Frontal cortex (tissue), 4 donors: ENCODE results near the gene SLC6A14. TPM values are rescaled to one million over a fixed set of nuclear protein-coding genes. Genes with fewer than 3 reads are reported as not detected.

Source experiments
- DNase-seq, 2 donors: peaks; one replicate each; pipeline ENCODE4 v3.0.0; 2012; ENCODE audit warnings: low spot score in 2 of 2
- FAIRE-seq: peaks from 2 replicates; lab custom pipeline; 2012; peaks lifted over from hg19 to GRCh38; lab: Jason Lieb, UNC
- small RNA-seq: library from RNA; depleted of rRNA; stranded (forward); fragments of <200 nt; gene quantifications from one replicate; pipeline ENCODE3, GENCODE V24; 2014
- total RNA-seq: library from RNA; depleted of rRNA; stranded (reverse); fragments of >200 nt; gene quantifications from one replicate; pipeline ENCODE4 v1.2.3, GENCODE V29; 2014
- donor health status: control.
- donor health status: control.
- donor health status: control.

The SLC6A14 gene, protein sequence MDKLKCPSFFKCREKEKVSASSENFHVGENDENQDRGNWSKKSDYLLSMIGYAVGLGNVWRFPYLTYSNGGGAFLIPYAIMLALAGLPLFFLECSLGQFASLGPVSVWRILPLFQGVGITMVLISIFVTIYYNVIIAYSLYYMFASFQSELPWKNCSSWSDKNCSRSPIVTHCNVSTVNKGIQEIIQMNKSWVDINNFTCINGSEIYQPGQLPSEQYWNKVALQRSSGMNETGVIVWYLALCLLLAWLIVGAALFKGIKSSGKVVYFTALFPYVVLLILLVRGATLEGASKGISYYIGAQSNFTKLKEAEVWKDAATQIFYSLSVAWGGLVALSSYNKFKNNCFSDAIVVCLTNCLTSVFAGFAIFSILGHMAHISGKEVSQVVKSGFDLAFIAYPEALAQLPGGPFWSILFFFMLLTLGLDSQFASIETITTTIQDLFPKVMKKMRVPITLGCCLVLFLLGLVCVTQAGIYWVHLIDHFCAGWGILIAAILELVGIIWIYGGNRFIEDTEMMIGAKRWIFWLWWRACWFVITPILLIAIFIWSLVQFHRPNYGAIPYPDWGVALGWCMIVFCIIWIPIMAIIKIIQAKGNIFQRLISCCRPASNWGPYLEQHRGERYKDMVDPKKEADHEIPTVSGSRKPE
- total RNA-seq = not detected

DNA sequence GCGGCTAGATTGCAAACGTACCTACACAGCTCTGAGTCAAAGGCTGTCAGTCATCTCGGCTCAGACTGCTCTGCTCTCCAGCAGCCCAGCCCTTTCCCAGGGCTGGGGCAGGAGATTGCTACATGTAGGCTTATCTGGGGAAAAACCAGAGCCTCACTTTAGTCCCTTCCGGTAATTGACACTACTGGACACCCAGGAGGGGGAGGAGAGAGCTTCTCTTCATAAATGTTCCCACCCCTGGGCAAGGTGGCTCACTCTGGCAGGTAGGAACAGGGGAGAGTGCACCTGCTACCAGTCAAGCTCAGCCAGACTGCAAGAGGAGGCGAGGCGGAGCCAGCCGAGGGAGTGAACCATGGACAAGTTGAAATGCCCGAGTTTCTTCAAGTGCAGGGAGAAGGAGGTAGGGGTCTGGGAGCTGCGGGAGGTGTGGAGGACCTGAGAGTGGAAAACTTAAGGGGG lies at the start of gene SLC6A14:
Gene SLC6A14, plus strand, starts transcription at position 249 of the 459 bp plus-strand sequence. Its CDS starts 104 bp downstream, at position 353.
- no peak for FAIRE-seq
- no peak for DNase-seq

DNA sequence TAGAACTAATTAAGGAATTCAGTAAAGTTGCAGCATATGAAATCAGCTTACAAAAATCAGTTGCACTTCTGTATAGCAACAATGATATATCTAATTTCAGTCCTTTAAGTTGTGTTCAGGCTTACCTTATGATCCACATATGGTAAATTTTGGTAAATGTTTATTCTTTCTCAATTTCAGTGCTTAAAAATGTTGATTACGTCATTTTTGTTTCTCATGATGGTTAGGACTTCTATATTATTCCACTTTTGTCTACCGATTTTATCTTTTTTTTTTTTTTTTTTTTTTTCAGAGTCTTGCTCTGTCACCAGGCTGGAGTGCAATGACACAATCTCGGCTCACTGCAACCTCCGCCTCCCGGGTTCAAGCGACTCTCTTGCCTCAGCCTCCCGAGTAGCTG lies 40.7 kb upstream of the SLC6A14 start:
- no peak for FAIRE-seq
- DNase-seq = no peak

DNA sequence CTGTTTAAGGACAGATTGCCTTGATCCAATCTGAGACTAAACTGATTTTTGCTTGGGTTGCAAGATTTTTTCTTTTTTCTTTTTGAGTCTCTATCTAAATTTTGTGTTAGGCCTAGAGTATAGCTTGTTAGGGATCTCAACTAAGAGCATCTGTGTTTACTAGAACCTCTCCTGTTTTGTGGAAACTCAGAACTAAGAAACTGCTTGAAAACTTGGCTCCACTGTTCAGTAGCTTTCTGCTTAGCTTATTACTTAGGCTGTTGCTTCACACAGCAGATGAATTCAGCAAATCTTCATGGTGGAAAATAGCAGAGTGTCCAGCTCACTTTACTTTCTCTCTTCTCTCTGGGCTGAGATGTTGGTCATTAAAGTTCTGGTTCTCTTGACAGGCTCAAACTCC lies 36.7 kb upstream of the SLC6A14 start:
- DNase-seq = no peak
- FAIRE-seq = no peak

DNA sequence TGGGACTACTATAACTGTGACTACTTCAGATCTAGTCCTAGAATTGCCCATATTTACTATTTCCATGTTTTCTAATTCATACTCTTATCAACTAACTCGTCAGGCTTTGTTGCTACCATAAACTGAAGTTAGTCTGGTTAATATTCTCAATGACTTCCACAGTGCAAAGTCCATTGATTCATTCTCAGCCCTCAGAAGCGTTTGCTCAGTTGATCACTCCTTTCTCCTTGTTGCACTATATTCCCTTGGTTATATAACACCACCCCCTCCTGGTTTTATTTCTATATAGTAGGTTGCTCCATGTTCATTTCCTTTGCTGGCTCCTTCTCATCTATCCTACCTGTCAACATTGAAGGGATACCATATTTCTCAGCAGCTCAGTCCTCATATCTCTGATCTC lies 27.2 kb upstream of the SLC6A14 start:
- FAIRE-seq (no peak), DNase-seq (no peak)

DNA sequence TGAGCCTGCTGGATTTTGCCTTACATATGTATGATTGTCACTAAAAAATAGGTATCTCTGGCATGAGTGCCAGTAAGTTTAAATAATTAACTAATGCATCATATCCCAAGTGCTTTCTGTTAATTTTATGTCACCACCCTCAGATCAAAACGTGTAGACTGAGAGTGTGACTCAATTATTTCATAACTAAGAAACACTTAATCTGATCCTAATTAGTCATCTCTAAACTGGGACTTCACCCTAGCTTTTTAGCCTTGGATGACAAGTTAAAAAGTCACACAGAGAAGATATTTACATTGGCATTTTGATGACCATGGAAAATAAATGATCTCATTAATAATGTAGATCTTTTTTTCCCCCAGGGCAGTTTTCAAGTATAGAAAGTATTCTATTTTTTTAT lies 23.1 kb upstream of the SLC6A14 start:
- DNase-seq (no peak), FAIRE-seq (no peak)

DNA sequence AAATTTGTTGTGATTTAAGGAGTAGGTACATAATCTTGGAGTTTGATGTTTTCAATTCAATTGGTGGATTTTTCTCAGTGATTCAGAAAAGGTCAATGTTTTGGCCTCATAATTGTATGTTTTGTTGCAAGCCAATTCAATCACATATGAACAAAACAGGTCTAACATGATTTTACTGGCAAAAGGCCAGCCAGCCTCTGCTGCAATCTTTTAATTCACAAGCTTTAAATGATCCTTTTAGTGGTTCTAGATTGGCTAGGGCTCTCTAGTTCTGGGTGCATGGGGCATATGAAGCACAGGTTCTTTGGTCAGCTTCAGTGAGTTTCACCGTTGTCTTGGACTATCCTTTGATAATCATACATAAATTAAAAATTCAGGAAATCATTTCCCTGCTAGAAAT lies 19.2 kb upstream of the SLC6A14 start:
- no peak for DNase-seq
- FAIRE-seq = no peak

DNA sequence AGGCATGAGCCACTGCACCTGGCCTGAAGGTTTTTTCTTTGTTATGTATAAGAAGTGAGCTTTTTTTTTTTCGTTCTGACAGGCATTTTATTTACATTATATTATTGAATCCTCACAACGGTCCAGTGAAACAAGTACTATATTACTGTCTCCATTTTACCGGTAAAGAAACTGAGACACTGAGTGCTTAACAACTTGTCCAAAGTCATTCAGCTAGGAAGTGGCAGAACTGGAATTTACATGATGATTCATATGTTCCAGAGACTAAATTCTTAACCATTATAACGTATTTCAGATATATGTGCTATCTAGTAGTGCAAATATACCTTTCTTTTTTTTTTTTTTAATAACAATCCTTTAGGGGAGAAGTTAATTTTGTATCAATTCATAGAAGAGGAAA lies 18.4 kb upstream of the SLC6A14 start:
- DNase-seq = no peak
- no peak for FAIRE-seq

DNA sequence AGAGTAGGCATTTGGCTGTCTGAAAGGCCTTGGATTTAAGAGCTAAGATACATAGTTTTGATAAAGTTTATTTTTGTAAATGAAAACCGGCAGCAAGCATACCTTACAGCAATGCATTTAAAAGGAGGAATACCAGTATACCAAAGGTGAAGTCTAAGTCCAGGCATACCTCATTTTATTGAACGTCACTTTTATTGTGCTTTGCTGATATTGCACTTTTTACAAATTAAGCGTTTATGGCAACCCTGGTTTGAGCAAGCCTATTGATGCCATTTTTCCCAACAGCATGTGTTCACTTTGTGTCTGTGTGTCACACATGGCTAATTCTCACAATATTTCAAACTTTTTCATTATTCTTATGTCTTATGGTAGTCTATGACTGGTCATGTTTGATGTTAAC lies 8.4 kb upstream of the SLC6A14 start:
- DNase-seq = no peak
- no peak for FAIRE-seq

DNA sequence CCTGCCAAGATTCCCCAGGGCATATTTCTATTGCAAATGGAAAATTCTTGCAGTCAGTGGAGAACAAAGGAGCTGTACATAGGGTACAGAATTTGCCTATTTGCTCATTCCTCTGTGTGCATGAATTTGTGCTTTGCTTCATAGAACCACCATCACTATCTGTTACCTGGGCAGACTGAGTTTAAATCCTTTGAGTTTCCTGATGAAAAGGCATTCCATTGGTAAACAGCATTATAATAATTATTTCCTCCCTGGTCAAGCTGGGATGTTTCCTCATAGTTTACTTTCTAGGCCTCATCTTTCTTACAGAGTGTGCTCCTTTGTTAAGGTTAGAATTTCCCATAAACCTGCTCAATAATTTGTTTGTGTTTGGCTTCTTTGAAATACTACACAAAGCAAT lies 809 bp upstream of the SLC6A14 start:
- no peak for DNase-seq
- FAIRE-seq = no peak

DNA sequence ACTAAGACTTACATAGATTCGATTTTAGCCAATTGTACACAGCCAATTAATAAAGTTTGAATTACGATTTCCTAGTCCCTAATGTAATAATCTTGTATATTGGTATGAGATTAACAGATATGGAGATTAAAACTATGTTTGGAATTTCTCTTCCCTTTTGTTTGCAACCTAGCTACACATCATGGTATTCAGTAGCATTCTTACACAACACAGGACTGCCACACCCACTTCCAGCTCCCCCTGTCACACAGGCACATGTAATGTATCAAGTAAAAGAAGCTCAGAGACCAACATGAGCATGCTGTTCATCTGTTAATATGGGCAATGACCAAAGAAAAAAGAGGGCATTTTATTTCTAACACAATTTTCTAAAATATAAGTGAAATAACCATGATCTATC lies 12.8 kb downstream of the SLC6A14 start:
- FAIRE-seq = no peak

DNA sequence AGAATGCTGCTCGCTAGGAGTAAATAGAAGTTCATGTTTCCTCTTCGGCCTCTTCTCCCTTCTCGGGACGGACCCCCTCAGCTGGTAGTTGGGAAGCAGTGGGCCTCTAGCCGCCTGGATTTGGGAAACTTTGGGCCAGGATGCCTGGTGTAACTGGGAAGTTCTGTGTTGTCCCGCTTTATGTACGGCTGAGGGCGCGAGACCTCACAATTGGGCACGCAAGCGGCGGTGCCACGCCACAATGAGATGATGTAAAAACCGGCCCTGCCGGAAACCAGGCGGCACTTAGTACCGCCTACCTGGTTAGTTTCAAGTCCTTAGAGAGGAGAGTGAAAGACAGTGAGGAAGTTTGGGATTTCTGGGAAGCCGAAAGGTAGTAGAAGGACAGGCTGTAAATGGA lies 26.4 kb downstream of the SLC6A14 start, which contains the start of gene CT83:
Gene CT83, minus strand, starts transcription at position 155 of the 400 bp plus-strand sequence. Its CDS starts 120 bp downstream, at position 35.
- FAIRE-seq (no peak), DNase-seq (no peak)

More for the DNA sequence above, 12.8 kb downstream of the SLC6A14 start:
- no peak for DNase-seq

DNA sequence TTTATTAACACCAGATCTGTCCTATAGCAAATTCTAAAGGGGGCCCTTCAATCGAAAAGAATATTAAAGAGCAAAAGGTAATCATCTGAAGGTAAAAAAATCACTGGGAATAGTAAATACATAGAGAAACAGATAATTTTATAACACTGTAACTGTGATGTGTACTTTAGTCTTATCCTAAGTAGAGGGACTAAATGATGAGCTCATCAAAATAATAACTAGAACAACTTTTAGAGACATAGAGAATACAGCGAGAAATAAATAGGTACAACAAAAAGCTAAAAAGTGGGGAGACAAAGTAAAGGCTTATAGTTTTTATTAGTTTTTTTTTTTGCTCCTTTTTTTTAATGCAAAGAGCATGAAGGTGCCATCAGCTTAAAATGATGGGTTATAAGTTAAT lies 43.7 kb downstream of the SLC6A14 start:
- DNase-seq (no peak), FAIRE-seq (no peak)

DNA sequence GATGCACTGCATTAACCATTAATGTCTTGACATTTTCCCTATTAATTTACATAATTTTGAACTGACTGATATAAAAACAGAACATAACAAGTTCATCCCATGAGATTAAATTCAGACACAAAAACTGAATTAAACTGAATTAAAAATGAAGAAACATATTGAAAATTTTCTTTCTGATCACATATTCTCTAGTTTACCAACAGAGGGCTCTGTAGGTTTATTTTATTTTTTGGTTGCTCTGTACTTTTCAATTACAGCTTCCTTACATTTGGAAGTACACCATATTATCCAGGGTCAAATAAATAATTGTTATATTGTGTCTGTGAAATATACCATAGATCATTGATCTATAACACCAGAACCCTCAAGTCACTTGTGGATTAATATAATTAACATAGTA lies 53.7 kb downstream of the SLC6A14 start:
- peak; percentile 81 for FAIRE-seq
- no peak for DNase-seq

DNA sequence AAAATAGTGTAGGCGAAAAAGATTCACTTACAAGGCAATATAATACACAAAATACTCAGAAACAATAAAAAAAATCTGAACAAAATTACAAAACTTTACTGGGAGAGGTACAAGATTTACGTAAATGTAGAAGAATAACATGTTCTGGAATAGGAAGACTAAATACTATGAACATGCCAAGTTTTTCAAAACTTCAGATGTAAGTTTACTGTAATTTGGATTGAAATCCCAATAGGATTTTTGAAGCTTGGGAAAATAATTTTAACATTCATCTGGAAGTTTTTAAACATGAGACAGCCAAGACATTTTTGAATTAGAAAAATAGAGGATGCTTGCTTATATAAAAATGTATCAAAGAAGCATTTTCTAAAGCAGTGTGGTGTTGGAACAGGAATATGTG lies 56.9 kb downstream of the SLC6A14 start:
- DNase-seq (no peak), FAIRE-seq (no peak)

DNA sequence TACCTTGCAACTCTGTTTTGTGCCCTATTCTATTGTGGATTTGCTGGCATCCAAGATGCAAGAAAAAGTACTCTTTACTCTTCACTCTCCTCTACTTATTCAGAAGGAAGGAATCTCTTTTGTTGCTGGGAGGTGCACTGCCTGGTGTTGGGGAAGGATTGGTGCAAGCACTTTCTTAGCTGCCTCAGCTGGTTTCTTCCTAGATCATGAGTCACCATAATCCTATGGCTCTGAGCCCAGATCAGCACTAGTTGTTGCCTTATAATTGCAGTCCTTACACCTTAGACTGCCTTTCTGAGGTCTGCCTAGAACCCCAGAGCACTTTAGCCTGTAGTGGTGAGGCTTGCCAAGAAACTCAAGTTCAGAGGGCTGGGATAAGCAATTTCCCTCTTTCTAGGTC lies 63.4 kb downstream of the SLC6A14 start:
- DNase-seq = no peak
- no peak for FAIRE-seq

Small RNA genes lying within 50 kb of the gene (small RNA-seq; reads per million reads assigned to genes)
- gene RNU6-154P = not detected

Other genes with a start within 250 kb of the SLC6A14 start
- not detected for gene CT83, start 26.4 kb downstream of the SLC6A14 start, total RNA-seq